Uterus (tissue), 2 donors: ENCODE results near the gene ZNF384.

Source experiments
- CTCF ChIP-seq, 4 experiments: fragments of 200-600 bp in 2 of 4; fragments of 450-650 bp in 2 of 4; sonication (generic) in 2 of 4; IDR thresholded peaks; one replicate each; pipeline ENCODE4 v1.5.1; 2016 to 2019; ENCODE audit warnings: antibody characterized with exemption in 4 of 4, mild to moderate bottlenecking in 2 of 4, moderate library complexity in 1 of 4
- POLR2A ChIP-seq, 2 donors: fragments of 450-650 bp; IDR thresholded peaks; one replicate each; pipeline ENCODE4 v1.6.1; 2016; ENCODE audit warnings: antibody characterized with exemption in 2 of 2, mild to moderate bottlenecking in 1 of 2, moderate library complexity in 1 of 2

GRCh38 chr12:6635375-6635855 is 53.8 kb downstream of the ZNF384 start:
- no peak for TF ChIP-seq CTCF (IDR thresholded peaks at IDR 0.05)
- no peak for TF ChIP-seq POLR2A (IDR thresholded peaks at IDR 0.05)
